HG03175 (cell line): ENCODE measurements around the gene C10orf71.

Source experiments
- ATAC-seq: cut with Tn5 transposase; IDR thresholded peaks from one replicate; pipeline ENCODE4 v1.9.1; 2021; ENCODE audit warnings: mild to moderate bottlenecking, moderate library complexity; ENCODE audit not compliant: unreplicated experiment

Gene C10orf71

GRCh38 chr10:49293208-49293603, 5.8 kb upstream of the C10orf71 start:
- ATAC-seq = no peak

GRCh38 chr10:49294731-49295130, 4.2 kb upstream of the C10orf71 start:
- no peak for ATAC-seq

GRCh38 chr10:49295297-49295696, 3.7 kb upstream of the C10orf71 start:
- ATAC-seq = no peak

GRCh38 chr10:49296382-49296781, 2.6 kb upstream of the C10orf71 start:
- ATAC-seq = no peak

GRCh38 chr10:49296836-49297235, 2.1 kb upstream of the C10orf71 start:
- no peak for ATAC-seq

GRCh38 chr10:49297818-49298670, 926 bp upstream of the C10orf71 start:
- ATAC-seq = no peak

- ATAC-seq = no peak
Measured at GRCh38 chr10:49298671-49298982, 343 bp upstream of the C10orf71 start.

- ATAC-seq = peak; percentile 66
Measured at GRCh38 chr10:49299816-49300139, 808 bp downstream of the C10orf71 start.

- ATAC-seq = peak; percentile 70
Measured at GRCh38 chr10:49300140-49300974, 1.4 kb downstream of the C10orf71 start.

- no peak for ATAC-seq
Measured at GRCh38 chr10:49301302-49301701, 2.3 kb downstream of the C10orf71 start.

GRCh38 chr10:49302088-49302487, 3.1 kb downstream of the C10orf71 start:
- ATAC-seq = no peak

GRCh38 chr10:49303711-49304110, 4.7 kb downstream of the C10orf71 start:
- ATAC-seq = no peak

GRCh38 chr10:49304137-49304536, 5.2 kb downstream of the C10orf71 start:
- ATAC-seq = no peak

GRCh38 chr10:49307921-49308320, 9.0 kb downstream of the C10orf71 start:
- no peak for ATAC-seq

GRCh38 chr10:49308881-49309280, 9.9 kb downstream of the C10orf71 start:
- ATAC-seq = no peak

GRCh38 chr10:49309691-49310411, 10.9 kb downstream of the C10orf71 start:
- peak; percentile 57 for ATAC-seq

- peak; percentile 17 for ATAC-seq
Measured at GRCh38 chr10:49310460-49310859, 11.5 kb downstream of the C10orf71 start.

GRCh38 chr10:49310901-49311554, 12.1 kb downstream of the C10orf71 start:
- no peak for ATAC-seq

GRCh38 chr10:49311555-49312236, 12.7 kb downstream of the C10orf71 start:
- no peak for ATAC-seq

GRCh38 chr10:49312246-49312869, 13.4 kb downstream of the C10orf71 start:
- no peak for ATAC-seq
